SH-SY5Y (cell line): ENCODE results near the gene RNF112.

Experiments
- GATA2 ChIP-seq: IDR thresholded peaks from 2 replicates; pipeline ENCODE4 v1.6.1; 2011; ENCODE audit warnings: mild to moderate bottlenecking, low read depth, low read length
- GATA3 ChIP-seq: IDR thresholded peaks from 2 replicates; pipeline ENCODE4 v1.6.1; 2011; ENCODE audit warnings: low read depth, mild to moderate bottlenecking, low read length, moderate library complexity

DNA sequence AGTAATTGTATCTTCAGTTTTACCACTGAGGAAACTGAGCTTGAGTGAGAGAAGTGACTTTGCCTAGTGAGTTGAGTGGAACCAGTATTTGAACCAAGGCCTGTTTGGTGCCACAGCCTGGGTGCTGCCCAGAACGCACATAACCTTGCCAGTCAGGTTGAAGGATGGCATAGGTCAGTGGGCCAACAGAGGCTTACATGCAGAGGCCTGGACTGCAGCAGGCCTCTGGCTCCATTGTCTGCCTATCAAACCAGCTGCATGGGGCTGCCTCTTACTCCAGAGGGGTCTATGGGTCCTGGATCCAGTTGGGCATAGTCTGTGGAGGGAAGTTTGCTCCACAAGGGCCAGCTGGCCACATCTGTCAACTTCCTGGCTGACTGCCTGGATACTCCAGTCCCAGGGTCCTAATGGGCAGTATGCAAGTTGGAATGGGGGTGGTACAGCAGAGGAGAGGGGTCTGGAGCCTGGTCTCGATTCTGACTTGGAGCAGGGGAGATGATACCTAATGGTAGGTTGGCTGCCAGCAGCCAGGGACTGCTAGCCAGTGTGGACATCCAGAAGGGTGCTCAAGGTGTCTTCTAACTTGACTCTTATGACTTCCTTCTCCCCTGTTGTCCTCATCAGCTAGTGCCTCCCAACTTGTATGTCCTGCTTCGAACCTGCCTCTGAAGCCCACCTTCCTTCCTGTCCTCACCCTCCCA is 11.1 kb upstream of the RNF112 start:
- no peak for TF ChIP-seq GATA2
- TF ChIP-seq GATA3, result no peak
